Dermis lymphatic vessel endothelial cell (primary cell): ENCODE data around the gene C19orf38. TPM values are rescaled to one million over a fixed set of nuclear protein-coding genes. Genes with fewer than 3 reads are reported as not detected.

Experiments
- total RNA-seq: library from RNA; depleted of rRNA; stranded (reverse); fragments of >200 nt; gene quantifications from 2 replicates; pipeline ENCODE4 v1.2.1, GENCODE V29; 2014

The C19orf38 gene, protein sequence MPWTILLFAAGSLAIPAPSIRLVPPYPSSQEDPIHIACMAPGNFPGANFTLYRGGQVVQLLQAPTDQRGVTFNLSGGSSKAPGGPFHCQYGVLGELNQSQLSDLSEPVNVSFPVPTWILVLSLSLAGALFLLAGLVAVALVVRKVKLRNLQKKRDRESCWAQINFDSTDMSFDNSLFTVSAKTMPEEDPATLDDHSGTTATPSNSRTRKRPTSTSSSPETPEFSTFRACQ
- 0.11 TPM in 1 of 2 replicates, not detected in the other for total RNA-seq

DNA sequence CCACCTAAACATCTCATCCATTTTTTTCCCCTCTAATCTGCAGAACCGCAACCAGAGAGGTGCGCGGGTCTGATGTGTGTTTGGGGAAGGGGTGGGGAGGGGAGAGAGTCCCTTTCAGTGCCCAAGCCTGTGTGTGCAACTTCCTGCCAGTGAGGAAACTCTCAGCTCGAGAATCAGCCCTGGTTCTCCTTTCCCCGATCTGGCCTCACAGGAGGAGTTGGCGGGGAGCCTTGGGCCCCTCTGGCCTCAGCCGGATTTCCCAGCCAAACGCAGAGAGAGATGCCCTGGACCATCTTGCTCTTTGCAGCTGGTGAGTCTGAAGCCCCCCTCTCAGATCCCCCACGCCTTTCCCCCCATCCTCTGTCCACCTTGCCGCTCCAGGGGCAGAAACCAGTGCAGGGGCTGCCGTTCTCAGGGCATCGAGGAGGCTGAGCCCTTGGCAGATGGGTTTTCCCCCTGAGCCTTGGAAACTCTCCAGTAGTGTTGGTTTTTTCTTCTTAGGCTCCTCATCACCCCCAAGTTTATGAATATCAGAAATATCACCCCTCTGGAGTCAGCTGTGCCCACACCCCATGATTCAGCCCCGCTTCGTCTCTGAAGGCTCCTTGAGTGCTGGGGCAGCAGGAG, at the start of gene C19orf38:
Gene C19orf38, plus strand, starts transcription at position 186 of the 627 bp plus-strand sequence. Its CDS starts 94 bp downstream, at position 280.

DNA sequence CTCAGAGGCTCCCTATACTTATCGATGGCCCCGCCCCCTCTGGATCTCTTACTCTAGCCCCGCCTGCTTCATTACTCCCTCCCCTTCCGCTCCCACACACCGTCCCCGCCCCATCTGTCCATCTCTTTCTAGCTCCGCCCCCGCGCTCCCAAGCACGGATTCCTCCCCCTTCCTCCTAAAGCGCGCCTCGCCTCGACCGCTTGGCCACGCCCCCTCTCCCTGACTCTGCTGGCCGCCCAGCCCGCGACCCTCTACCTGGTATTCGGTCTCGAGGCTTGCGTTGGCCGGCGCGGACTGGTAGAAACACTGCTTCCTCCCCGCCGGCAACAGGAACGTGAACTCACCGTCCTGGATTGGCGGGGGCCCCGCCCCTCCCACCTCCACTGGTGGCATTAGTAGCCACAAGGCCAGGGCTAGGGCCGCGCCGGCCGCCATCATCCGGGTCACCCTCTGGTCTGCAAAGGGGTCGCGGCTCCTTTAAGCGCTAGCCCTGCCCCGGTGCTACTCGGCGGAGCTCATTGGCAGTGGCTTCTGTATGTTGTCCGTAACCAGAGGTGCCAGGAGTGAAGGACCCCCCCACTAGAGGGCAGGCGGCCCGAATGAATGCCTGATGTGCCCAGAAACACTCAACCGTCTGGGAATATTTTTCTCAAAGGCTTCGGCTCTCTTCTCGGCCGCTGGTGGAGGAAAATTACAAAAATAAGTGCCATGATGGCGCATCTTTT, 12.3 kb upstream of the C19orf38 start, which contains the start of gene TMED1:
Gene TMED1, minus strand, starts transcription at position 459 of the 725 bp plus-strand sequence. Its CDS starts 21 bp downstream, at position 438.

DNA sequence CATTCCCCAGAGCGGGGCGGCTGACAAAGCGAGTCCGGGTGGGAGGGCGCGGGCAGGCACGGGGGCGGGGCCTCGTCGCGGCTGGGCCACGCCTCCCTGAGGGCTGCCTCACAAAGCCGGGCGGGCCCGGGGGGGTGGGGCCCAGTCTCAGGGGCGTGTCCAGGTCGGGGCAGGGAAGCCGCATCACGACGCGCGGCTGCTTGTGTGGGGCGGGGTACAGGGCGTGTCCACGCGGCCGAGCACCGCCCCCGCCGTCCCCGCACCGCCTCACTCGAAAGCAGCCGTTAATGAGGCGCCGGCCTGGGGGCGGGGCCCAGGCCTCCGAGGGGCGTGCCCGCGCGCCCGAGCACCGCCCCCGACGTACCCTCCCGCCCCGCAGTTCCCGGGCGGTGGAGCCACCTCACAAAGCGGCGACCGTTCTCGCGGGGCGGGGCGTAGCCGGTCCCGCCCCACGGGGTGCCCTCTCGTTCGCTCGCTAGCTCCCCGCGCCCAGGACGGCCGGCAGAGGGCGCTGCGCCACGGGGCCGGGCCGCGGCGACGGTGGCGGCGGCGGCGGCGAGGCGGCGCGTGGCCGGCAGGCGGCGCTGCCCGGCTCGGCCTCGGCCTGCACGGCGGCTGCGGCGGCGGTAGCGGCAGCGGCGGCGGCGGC, 22.9 kb downstream of the C19orf38 start, which contains the start of gene CARM1:
Gene CARM1, plus strand, starts transcription at position 599 of the 649 bp plus-strand sequence. CDS start 150 bp downstream, outside the sequence.

Other genes starting within 250 kb of the C19orf38 start
- gene SLC44A2, start 222.9 kb upstream of the C19orf38 start, total RNA-seq, result 61.0 and 69.5 TPM in 2 replicates
- gene ILF3, start 194.1 kb upstream of the C19orf38 start, total RNA-seq, result 73.7 and 99.6 TPM in 2 replicates
- 15.7 and 23.8 TPM in 2 replicates for gene QTRT1, start 147.0 kb upstream of the C19orf38 start, total RNA-seq
- gene DNM2, start 130.3 kb upstream of the C19orf38 start, total RNA-seq, result 87.8 and 88.8 TPM in 2 replicates
- 42.8 and 48.3 TPM in 2 replicates for gene TMED1, start 12.2 kb upstream of the C19orf38 start, total RNA-seq
- 16.3 and 18.0 TPM in 2 replicates for gene CARM1, start 23.1 kb downstream of the C19orf38 start, total RNA-seq
- gene YIPF2, start 80.2 kb downstream of the C19orf38 start, total RNA-seq, result 58.5 and 78.9 TPM in 2 replicates
- gene TIMM29, start 80.4 kb downstream of the C19orf38 start, total RNA-seq, result 32.2 and 32.3 TPM in 2 replicates
- gene SMARCA4, start 112.6 kb downstream of the C19orf38 start, total RNA-seq, result 36.7 and 40.3 TPM in 2 replicates
- 41.0 and 60.8 TPM in 2 replicates for gene LDLR, start 241.0 kb downstream of the C19orf38 start, total RNA-seq